ENCODE results near the gene CLTRN.

GRCh38 chrX:15605226-15605625 lies 59.4 kb downstream of the CLTRN start:
- TF ChIP-seq GATA3 (IDR thresholded peaks at IDR 0.05; ENCODE audit: low read depth, low read length) (no peak), GATA2 (IDR thresholded peaks at IDR 0.05; ENCODE audit: low read depth, low read length) (no peak)

Data from SH-SY5Y (cell line).